HG03095 (cell line): ENCODE data around the gene PLA2G1B.

Source experiments
- ATAC-seq: cut with Tn5 transposase; IDR thresholded peaks from one replicate; pipeline ENCODE4 v1.9.1; 2021; ENCODE audit warnings: moderate library complexity; ENCODE audit not compliant: unreplicated experiment

PLA2G1B gene

DNA sequence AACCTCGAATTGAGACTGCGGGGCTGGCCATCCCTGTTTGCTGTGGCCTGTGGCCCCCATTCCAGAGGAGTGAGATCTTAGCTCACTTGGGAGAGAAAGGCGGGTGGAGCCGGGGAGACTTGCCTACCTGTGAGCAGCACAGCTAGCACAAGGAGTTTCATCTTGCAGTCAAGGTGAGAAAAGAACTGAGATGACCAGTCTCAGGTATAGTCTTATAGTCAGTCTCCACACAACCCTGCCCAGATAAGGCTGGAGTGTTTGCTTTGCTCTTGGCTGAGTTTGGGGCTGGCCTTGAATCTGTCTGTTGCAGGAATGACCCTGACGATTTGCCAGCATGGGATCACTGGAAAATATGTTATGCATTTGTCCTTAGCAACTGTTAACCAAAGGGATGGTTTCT is at the start of gene PLA2G1B:
Gene PLA2G1B, minus strand, starts transcription at position 187 of the 400 bp plus-strand sequence. Its CDS starts 26 bp downstream, at position 161.
- ATAC-seq = no peak

DNA sequence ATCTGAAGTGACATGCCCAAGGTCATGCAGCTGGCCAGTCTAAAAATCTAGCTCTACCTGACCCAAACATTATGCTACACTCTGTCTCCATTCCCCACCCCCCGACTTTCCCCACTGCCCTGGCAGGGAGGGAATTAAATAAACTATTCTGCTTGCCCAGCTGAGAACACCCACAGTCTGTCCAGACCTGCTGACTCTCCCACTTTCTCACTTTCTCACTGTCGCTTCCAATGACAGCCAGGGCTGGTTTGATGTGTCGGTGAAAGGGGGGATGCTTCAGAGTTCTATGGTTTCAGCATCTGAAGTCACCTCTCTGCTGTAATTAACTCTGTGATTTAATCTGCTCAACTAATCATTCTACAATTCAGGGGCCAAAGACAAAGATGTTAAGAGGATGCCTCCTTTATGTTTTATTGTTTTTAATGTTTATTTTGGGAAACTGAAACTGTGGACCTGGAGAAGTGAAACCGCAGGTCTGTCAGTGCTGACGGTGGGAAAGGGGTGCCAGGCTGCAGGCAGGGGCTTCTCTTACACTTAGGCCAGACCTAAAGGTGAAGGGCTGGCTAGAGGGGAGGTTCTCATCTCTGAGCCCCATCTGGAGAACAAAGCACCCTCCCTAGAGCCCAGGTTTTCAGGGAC is 49.5 kb upstream of the PLA2G1B start:
- ATAC-seq = no peak

DNA sequence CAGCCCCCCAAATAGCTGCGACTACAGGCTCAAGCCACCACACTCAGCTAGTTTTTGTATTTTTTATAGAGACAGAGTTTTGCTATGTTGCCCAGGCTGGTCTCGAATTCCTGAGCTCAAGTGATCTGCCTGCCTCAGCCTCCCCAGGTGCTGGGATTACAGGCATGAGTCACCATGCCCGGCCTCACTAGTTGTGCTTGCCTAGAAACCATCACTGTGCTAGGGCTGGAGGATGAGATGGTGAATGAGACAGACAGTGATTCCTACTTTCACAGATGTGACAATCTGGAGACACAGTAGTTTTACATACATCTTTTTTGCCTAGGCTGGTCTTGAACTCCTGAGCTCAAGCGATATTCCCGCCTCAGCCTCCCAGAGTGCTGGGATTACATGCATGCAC is 48.8 kb upstream of the PLA2G1B start:
- ATAC-seq = no peak

DNA sequence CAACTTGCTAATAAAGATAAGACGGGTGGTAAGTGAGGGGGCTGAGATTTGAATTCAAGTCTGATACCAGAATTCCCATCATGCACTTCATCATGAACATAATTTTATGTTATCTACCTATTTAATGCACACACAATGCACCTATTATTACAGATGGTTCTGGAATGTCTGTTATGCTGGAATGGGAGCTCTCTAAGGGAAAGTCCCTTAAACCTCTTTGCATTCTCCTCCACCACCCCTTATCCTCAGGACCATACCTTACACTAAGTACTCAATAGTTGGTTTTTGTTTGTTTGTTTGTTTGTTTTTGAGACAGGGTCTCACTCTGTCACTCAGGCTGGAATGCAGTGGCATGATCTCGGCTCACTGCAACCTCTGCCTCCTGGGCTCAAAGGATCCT is 48.4 kb upstream of the PLA2G1B start:
- ATAC-seq = no peak

- ATAC-seq = no peak
Observed at GRCh38 chr12:120373683-120374082, 46.1 kb upstream of the PLA2G1B start.

- ATAC-seq = no peak
Observed at GRCh38 chr12:120370343-120371243, 43.0 kb upstream of the PLA2G1B start.

- no peak for ATAC-seq
Observed at GRCh38 chr12:120369603-120370342, 42.2 kb upstream of the PLA2G1B start.

GRCh38 chr12:120368789-120369602 is 41.4 kb upstream of the PLA2G1B start, which contains the start of gene MSI1:
Gene MSI1 (minus strand): TSS chr12:120369164. CDS start chr12:120369091, 73 bp downstream.
- no peak for ATAC-seq

DNA sequence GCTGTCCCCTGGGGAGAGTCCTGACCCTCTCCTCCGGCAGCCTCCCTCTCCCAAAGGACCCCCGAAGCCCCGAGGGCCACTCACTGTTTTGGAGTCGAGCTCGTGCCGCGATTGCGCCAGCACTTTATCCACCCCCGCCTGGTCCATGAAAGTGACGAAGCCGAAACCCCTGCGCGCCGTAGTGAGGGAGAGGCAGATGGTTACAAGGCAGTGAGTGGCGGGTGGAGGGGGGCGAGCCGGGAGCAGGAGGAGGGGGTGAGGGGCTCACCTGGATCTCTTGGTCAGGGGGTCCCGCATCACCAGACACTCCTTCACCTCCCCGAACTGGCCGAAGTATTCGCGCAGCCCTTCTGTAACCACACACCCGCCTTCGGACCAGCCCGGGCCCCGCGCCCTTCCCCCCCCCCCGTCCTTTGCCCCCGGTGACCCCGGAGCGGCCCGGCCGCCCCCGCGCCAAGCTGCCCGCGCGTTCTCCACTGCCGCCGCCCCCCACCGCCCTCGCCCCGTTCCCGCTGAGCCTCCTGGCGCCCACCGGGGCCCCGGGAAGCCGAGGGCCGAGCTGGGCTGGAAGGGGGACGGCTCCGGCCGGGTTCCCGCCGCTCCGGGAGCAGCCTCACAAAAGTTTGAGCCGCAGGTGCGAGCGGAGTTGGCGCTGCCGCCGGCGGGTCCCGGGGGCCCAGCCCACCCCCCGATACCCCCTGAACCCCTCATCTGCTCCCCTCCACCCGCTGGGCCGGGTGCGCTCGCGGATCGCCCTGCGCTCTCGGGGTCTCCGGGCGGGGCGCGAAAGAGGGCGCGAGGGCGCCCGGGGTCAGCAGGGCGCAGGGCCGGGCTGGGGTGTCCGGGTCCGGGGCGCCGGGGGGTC is 40.6 kb upstream of the PLA2G1B start:
- no peak for ATAC-seq

DNA sequence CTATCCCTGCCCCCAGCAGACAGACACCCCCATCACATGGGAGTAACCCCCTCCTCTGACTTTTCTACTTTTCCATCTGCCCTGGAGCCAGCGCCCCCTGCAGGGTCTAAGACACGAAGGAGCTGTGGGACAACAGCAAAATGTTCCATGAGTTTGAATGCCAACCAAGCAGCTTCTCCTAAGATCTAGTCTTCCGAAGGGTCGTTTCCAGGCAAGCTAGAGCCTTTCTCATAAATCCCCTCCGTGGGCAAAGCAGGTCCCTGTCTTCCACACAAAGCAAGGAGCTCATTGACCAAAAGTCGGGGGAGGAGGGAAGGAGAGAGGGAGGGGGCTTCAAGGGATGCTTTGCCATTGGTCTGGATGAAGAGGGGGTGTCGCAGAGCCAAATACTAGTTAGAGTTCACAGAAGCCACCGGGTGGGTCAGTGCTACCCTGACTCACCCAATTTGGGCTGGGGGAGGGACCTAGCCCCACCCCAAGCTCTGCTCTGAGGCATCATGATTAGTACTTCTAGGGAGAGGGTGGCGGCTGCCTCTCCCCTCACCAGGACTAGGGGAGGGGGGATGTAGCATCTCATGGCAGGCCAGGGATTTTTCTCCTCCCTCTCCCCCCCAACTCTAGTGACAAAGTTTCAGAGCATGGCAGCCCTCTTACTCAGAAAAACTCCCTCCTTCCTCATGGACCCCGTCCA is 39.8 kb upstream of the PLA2G1B start:
- ATAC-seq = no peak

DNA sequence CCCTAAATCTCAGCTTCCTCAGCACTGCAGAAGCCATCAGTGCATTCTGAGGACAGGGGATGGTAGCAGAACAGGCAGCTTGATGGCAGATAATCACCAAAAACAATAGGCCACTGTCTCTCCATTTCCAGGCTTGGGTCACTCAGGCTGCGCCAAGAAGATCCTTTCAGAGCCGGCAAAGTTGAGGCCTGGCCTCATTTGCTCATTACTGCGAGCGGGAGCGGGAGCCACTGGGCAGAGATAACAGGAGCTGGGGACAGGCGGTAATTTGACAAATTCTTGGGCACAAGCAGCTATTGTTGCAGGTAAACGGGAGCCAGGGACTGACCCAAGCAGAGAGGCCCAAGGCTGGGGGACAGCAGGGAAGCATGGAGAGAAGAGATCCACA is 39.3 kb upstream of the PLA2G1B start:
- no peak for ATAC-seq

GRCh38 chr12:120366341-120366705 is 38.7 kb upstream of the PLA2G1B start:
- no peak for ATAC-seq

GRCh38 chr12:120365675-120366340 is 38.2 kb upstream of the PLA2G1B start:
- no peak for ATAC-seq

DNA sequence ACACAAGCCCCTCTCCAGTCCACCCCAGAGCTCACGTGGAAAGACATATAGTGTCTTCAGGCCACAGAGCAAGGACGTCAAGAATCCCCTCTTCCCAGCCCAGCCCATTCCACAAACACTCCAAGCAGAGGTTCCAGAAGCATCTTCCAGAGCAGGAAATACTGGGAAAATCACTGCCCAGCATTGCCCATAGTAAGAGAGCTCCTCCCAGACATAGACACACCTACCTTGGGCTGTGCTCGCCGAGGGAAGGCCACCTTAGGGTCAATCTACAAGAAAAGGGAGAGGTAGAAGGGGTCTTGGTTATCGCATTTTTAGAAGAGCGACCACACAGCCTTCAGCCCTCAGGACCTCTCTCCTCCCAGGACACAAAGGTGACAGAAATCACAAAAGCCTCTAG is 36.9 kb upstream of the PLA2G1B start:
- ATAC-seq = no peak

GRCh38 chr12:120363274-120363855 is 35.8 kb upstream of the PLA2G1B start:
- ATAC-seq = no peak

DNA sequence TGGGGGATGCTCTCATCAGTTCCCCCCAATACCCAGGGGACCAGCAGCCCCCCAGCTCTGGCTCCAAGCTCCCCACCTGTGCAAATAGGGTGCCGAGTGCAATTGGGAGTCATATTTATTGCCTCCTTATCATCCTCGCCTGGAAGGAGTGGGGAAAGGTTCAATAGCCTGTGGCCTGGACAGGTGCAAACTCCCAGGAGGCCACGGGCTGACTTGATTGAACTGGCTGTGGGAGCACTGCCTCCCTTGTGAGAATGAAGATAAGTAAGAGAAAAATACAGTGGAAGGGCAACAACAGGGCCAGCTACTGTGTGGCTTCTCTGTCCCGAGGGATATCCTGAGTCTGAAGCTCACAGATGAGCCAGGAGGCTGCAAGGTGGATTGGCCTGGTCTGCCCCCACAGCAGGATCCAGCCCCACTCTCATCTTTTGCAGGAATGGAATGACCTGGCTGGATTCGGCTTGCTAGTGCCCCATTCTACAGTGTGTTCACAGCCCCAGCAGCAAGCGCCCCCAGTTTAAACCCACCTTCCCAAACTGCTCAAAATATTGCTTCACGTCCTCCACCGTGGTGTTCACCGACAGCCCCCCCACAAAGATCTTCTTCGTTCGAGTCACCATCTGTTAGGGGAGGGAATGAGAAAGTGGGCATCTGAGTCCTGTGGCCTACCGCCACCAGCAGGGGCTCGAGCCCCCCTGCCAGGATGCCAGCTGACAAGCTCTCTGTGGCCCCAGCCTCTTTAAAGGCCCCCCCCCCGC is 35.1 kb upstream of the PLA2G1B start:
- ATAC-seq = no peak

DNA sequence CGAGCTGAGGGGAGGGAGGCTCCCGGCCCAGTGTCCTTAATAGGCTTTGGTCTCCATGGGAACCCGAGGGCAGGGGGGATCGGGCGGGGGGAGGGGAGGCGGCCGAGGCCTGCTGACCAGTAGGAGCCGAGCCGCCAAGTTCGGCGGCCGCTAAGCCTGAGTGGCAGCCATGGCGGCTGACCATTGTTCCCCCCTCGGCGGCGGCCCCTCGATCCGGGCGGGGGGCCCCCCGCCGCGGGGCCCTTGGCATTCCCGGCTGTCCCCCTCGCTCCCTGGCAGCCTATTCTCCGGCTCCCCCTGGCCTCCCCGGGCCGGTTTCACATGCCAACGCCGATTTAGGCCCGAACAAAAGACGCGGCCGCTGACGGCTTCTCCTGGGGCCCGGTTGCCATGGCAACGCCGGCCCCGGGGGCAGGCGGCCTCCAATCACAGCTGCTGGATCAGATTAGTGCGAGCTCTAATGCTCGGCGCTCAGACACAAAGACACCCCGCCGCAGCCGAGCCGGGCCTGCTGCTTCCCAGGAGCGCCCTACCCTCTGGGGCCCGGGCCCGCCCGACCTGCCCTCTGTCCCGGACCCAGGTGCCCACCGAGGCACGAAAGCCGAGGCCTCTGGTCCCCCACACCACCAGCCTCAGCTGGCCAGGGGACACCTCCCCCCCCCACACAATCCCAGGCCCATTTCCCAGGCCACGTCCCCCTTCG is 34.1 kb upstream of the PLA2G1B start:
- no peak for ATAC-seq
